SK-N-DZ (cell line): Measurements from ENCODE around the gene GALNT17.
A peak's percentile ranks its signal among the peaks of the same experiment; 100 is the strongest.

ENCODE experiments used
- DNase-seq: peaks from one replicate; pipeline ENCODE4 v3.0.0-alpha.2; 2015; ENCODE audit warnings: low spot score

GALNT17 gene

DNA sequence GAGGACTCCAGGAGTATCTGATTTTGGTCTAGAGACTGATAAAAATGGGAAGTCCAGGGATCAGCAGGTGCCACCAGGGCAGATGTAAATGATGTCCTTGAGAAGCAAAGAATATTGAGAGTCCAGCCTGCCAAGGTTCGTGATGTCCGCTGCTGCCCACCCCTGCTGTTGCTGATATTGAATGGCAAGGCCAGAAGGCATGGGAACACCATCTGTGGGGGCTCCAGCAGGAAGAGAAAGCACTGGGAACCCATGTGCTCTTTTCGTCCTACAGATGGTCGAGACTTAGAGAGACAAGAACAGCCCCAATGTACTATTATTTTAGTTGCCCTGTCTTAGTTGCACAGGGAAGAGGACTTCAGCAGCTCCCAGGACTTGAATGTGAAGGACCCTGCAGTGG lies 363.9 kb downstream of the GALNT17 start:
- no peak for DNase-seq

DNA sequence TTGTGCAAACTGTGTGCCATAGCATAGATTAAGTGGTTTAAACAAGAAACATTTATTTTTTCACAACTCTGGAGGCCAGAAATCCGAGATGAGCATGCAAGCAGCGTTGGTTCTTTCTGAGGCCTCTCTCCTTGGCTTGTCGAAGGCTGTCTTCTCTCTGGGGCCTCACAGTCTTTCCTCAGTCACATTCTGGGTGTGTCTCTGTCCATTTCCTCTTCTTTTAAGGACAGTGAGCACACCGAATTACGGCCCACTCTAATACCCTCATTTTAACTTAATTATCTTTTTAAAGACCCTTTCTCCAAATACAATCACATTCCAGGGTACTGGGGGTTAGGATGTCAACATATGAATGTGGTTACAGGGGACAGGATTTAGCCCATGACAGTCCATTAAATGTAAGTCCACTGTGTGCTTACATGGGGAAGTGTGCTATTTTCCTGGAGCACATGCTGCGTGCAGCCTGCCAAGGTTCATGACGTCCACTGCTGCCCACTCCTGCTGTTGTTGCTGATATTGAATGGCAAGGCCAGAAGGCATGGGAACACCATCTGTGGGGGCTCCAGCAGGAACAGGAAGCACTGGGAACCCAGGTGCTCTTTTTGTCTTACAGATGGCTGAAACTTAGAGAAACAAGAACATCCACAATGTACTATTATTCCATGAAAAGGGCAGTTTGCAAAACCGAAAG lies 365.5 kb downstream of the GALNT17 start:
- DNase-seq: no peak

DNA sequence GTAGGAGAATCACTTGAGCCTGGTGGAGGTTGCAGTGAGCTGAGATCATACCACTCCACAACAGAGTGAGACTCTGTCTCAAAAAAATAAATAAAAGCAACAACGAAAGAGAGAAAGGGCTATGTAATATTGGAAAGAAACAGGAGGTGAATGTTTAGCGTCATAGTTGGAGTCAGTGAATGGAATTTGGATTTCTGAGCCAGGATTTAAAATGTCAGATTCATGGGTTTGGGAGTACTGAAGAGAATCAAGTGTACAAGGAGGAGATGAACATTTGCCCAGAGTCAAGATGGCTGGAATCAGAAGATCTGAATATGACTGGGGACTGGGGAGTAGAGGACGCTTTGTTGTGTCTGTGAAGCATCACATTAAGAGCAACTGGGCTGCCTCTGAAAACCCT lies 366.4 kb downstream of the GALNT17 start:
- no peak for DNase-seq

DNA sequence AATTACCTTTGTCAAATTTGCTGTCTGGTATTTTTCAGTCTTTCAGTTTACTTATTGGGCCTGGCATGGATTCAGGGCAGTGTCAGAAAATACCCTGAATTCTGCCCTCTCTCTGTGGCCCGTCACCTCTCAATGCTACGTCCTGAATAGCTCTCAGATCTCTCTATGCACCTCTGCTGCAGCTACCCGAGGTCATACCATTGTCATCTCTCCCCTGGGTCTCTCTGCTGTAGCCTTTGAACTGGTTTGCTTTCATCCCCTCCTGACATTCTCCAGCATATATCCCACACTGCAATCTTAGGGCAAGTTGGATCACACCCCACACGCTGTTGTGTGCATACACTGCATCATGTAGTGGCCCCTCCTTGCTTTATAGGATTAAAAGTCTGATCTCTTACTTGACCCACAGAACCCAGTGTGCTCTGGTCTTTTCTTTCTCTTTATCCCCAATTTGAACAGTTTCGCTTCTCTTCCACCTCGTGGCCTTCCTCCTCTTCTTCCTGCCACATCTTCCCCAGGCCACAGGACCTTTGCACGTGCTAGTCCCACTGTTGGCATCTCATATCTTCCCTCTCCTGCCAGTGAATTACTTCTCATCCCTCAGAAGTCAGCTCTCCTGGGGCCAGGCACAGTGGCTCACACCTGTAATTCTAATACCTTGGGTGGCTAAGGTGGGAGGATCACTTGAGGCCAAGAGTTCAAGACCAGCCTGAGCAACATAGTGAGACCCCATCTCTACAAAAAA lies 372.9 kb downstream of the GALNT17 start:
- DNase-seq: no peak

- no peak for DNase-seq
Observed at GRCh38 chr7:71506822-71507221, 374.9 kb downstream of the GALNT17 start.

GRCh38 chr7:71507680-71508602 lies 376.0 kb downstream of the GALNT17 start:
- no peak for DNase-seq

DNA sequence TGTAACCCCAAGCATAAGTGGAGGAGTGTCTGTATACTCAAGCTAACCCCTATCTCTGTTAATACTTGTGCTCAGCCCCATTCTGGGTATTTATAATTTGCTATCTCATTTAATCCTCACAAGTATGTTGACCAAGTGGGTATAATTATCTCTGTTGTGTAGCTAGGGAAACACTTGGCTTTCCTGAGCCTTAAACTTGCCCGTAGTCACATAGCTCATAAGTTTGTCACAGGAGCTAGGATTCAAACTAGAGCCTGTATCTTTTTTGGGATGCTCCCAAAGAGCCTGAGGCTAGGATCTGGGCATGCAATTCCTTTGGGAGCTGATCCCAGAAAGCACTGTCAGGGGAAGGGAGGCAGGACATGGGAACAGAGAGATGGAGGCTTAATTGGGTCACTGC lies 377.4 kb downstream of the GALNT17 start:
- DNase-seq: no peak

- no peak for DNase-seq
Observed at GRCh38 chr7:71511361-71511807, 379.4 kb downstream of the GALNT17 start.

- DNase-seq: no peak
Observed at GRCh38 chr7:71517940-71518699, 386.2 kb downstream of the GALNT17 start.

DNA sequence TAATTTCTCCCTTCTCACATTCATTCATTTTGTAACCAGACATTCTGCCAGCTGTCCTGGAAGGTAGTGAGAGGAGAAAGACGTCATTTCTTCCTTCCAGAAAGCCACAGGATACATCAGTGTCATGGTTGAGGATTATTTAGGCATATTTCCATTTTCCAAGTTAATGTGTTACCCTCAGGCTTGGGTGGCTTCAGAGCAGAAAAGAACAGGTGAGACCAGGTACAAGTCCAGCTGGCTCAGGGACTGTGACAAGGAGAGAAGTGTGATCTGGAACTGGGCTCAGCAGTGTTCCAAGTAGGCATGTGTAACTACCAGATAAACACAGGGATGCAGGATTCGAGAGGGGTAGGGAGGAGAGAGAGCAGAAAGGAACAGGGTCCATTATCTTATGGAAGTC lies 386.9 kb downstream of the GALNT17 start:
- DNase-seq: no peak

DNA sequence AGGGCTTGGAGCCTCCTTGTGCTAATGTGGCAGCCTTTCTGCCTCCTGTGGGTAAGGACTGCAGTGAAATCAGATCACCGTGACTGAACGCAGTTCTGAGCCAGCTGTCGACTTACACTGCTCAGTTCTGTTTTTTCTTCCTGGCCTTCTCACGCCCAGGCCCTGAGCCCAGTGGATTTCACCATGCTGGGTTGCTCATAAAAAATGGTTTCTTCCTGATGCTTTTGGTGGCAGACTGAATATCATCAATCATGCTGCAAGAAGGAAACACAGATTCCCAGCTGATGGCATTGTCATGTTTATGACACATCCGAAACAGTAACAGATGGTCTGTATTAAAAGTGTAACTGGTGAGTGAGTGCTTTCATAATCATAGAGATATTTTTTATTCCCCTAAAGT lies 389.6 kb downstream of the GALNT17 start:
- no peak for DNase-seq

- DNase-seq: no peak
Observed at GRCh38 chr7:71526106-71526505, 394.2 kb downstream of the GALNT17 start.

DNA sequence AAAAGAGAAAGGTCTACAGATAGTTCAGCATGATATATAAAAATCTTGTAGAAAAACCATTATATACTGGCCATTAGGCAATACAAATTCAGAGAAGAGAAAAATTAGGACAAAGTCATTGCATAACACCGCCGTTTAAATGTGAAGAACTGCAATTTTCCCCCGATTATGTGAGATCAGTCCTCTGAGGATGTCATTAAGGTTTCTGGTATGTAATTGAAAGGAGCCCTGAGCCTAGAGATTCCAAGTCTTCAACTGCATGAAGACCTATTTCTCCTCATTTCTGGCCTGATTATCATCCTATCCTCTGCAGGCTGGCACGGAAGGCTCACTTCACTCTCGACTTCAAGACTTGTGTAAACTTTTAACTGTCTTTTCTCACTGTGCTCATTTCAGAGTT lies 395.3 kb downstream of the GALNT17 start:
- no peak for DNase-seq

- DNase-seq: no peak
Observed at GRCh38 chr7:71535616-71536015, 403.7 kb downstream of the GALNT17 start.

DNA sequence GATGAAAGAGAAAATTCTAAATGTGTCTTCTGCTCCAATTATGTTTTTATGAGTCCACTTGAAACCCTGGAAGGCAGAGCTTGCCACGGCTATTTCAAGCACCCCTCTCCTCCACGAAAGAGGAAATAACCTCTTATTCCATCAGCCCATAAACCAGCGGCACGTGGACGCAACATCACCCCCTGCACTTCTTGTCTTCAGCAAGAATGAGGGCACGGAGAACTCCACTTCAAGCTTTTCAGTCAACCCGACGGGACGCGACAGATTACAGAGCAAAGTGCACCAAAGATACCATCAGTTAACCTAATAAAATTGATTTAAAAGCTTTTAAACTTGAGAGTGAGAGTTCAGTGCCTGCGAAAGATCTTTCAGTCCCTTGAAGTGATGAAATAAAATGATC lies 406.3 kb downstream of the GALNT17 start:
- peak; percentile 86 for DNase-seq

DNA sequence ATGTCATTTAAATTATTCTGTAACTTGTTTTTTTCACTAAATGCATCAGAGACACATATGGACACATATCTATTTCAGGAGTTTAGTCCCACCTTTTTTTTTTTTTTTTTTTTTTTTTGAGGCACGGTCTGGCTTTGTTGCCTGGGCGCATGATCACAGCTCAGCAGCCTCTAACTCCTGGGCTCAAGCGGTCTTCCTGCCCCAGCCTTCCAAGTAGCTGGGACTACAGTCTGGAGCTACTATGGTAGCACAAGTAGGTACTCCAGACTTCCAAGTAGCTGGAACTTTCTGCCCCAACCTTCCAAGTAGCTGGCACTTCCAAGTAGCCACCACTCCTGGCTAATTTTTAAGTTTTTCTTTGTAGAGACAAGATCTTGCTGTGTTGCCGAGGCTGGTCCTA lies 407.7 kb downstream of the GALNT17 start:
- no peak for DNase-seq

DNA sequence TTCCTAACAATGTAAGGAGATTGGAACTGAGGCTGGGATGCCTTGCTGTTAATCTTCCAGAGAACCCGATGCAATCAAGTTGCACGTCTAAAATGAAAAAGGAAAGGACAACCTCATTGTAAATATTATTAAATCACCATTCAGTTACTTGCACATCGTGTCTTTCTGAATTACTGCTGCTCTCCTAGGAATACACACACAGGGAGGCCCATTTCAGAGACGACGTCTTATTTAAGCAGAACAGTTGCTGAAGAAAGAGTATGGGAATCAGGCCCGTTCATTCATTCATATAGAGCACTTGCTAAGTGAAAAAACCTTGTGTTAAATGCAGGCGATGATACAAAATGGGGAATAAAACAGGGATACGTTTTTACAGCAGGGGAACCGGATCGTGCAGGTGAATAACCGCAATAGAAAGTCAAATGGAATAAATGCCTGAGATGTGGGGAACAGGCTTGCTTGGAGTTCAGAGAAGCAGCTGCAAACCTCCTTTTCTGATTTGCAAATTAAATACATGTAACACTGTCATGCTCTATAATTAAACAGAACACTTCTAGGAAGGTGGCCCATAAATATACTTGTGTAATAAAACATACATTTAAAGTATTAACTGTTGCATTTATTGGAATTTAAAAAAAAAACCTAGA lies 409.9 kb downstream of the GALNT17 start:
- DNase-seq: no peak

DNA sequence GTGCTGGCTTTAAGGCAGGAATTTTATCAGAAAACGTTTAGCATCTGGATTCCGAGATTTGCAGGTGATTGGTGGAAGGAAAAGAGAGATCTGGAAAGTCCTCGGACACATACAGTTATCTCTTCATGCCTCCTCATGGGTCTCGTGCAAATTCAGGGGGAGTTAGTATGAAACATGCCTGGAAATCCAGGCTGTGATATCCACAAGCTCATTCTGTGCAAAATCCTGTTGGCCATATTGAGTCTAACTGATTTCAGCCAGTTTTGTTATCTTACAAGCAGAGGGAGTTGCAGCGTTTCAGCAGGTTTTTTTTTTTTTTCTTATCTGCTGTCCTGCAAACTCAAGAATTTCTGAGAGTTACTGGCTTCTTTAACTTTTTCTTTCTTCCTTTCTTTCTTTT lies 411.5 kb downstream of the GALNT17 start:
- DNase-seq: no peak

- no peak for DNase-seq
Observed at GRCh38 chr7:71544816-71545215, 412.9 kb downstream of the GALNT17 start.

GRCh38 chr7:71547426-71547825 lies 415.5 kb downstream of the GALNT17 start:
- DNase-seq: no peak

GRCh38 chr7:71548746-71549145 lies 416.8 kb downstream of the GALNT17 start:
- no peak for DNase-seq
